GM06990 (cell line): ENCODE results near the gene CHN1.

ENCODE experiments used
- DNase-seq: peaks from one replicate; pipeline ENCODE4 v3.0.0-alpha.2; 2011; ENCODE audit not compliant: insufficient read length; ENCODE audit errors: extremely low read depth
- H3K27me3 ChIP-seq: replicated peaks from 2 replicates; pipeline ENCODE4 v1.6.0; 2011; ENCODE audit warnings: low read length; ENCODE audit not compliant: control insufficient read depth, insufficient read depth
- H3K36me3 ChIP-seq: 2 replicates; pipeline ENCODE4 v1.5.1; 2011; ENCODE audit warnings: low read length; ENCODE audit not compliant: control insufficient read depth, insufficient read depth
- H3K4me3 ChIP-seq: replicated peaks from 2 replicates; pipeline ENCODE4 v1.5.1; 2011; ENCODE audit warnings: low read depth, mild to moderate bottlenecking, control low read depth, low read length
- TF ChIP-seq, protein P1 (sequence below): IDR thresholded peaks from 2 replicates; pipeline ENCODE4 v1.5.1; 2011; ENCODE audit warnings: low read length, control low read depth, mild to moderate bottlenecking, inconsistent platforms; ENCODE audit not compliant: insufficient read depth, poor library complexity, severe bottlenecking

Gene CHN1

GRCh38 chr2:174981331-174981730 lies 23.9 kb downstream of the CHN1 start:
- DNase-seq: no peak
- TF ChIP-seq, protein P1, sequence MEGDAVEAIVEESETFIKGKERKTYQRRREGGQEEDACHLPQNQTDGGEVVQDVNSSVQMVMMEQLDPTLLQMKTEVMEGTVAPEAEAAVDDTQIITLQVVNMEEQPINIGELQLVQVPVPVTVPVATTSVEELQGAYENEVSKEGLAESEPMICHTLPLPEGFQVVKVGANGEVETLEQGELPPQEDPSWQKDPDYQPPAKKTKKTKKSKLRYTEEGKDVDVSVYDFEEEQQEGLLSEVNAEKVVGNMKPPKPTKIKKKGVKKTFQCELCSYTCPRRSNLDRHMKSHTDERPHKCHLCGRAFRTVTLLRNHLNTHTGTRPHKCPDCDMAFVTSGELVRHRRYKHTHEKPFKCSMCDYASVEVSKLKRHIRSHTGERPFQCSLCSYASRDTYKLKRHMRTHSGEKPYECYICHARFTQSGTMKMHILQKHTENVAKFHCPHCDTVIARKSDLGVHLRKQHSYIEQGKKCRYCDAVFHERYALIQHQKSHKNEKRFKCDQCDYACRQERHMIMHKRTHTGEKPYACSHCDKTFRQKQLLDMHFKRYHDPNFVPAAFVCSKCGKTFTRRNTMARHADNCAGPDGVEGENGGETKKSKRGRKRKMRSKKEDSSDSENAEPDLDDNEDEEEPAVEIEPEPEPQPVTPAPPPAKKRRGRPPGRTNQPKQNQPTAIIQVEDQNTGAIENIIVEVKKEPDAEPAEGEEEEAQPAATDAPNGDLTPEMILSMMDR: no peak
- H3K4me3 ChIP-seq: no peak overlapping the region
- no peaks in the 10 kb centered on the region for H3K36me3 ChIP-seq
- no peaks in the 10 kb centered on the region for H3K27me3 ChIP-seq

GRCh38 chr2:174979996-174980395 lies 25.2 kb downstream of the CHN1 start:
- Histone ChIP-seq H3K4me3 (no peak overlapping the region), H3K27me3 (no peaks in the 10 kb centered on the region), H3K36me3 (no peaks in the 10 kb centered on the region)
- TF ChIP-seq, protein P1: no peak
- DNase-seq: no peak

- Histone ChIP-seq H3K36me3 (no peaks in the 10 kb centered on the region), H3K27me3 (no peaks in the 10 kb centered on the region), H3K4me3 (no peak overlapping the region)
- no peak for DNase-seq
- TF ChIP-seq, protein P1: no peak
Measured at GRCh38 chr2:174977364-174977763, 27.8 kb downstream of the CHN1 start.

DNA sequence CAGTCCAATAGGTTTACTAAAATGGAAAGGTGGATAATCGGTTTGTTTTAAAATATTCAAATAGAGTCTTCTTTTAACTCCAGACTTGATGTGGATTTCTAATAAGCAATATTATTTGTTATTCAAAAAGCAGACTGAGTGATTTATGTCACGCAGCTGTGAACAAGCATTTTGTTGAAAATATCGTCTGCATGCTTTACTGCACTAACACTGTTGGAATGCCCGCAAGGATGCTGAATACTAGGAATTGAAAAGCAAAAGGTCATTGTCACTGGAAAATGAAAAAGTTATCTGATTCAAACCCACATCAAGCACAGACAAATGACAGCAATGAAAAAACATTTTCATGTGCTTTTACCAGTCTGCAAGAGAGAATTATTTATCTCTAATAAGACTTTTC lies 31.1 kb downstream of the CHN1 start:
- TF ChIP-seq, protein P1: no peak
- no peaks in the 10 kb centered on the region for H3K27me3 ChIP-seq
- H3K36me3 ChIP-seq: no peaks in the 10 kb centered on the region
- DNase-seq: no peak
- H3K4me3 ChIP-seq: no peak overlapping the region

DNA sequence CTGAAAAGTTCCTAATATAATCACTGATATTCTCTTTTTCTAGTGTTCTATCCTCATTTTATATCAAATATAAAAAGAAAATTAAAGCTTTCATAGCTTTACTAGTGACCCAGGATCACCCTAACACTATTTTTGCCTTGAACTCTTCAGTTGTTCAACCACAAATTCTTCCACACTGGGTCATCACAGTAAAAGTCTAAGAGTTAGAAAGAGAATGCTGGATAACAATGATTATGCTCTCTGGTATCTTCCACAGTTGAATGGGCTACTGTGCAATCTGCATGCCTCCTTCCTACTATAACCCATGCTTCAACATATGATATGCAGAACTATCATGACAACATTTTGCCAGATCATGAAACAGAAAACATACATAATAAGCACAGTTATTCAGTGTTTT lies 32.3 kb downstream of the CHN1 start:
- TF ChIP-seq, protein P1: no peak
- no peak overlapping the region for H3K4me3 ChIP-seq
- no peaks in the 10 kb centered on the region for H3K27me3 ChIP-seq
- DNase-seq: no peak
- H3K36me3 ChIP-seq: no peaks in the 10 kb centered on the region
